Activated B cell treated with CpG ODN at 0.5 μM for 24 hours (primary cell): ENCODE measurements around the gene ITFG1. TPM values are rescaled to one million over a fixed set of nuclear protein-coding genes. Genes with fewer than 3 reads are reported as not detected.

Experiments
- ATAC-seq: fragments of 200-7000 bp; cut with Tn5 transposase; one replicate; pipeline ENCODE4 v1.10.0; 2021; ENCODE audit warnings: low read depth, mild to moderate bottlenecking, moderate library complexity
- CTCF ChIA-PET: fragments of 350-600 bp; sonication (Branson Sonifier 250); formaldehyde crosslinking; loops from one replicate; lab custom pipeline; 2021; ENCODE audit warnings: antibody characterized with exemption; lab: Charles Lee
- POLR2A ChIA-PET: fragments of 350-600 bp; sonication (Branson Sonifier 250); formaldehyde crosslinking; loops from one replicate; lab custom pipeline; 2021; ENCODE audit warnings: antibody characterized with exemption; lab: Charles Lee
- DNase-seq: peaks from one replicate; pipeline ENCODE4 v3.0.0; 2022
- H3K27ac Mint-ChIP-seq: one replicate; pipeline ENCODE4 v1.8.0; 2020; ENCODE audit warnings: mixed read lengths
- H3K27me3 Mint-ChIP-seq: one replicate; pipeline ENCODE4 v1.8.0; 2021; ENCODE audit warnings: mixed read lengths
- H3K36me3 Mint-ChIP-seq: one replicate; pipeline ENCODE4 v1.8.0; 2021; ENCODE audit warnings: low read depth, mixed read lengths
- H3K4me1 Mint-ChIP-seq: one replicate; pipeline ENCODE4 v1.8.0; 2021; ENCODE audit warnings: mixed read lengths
- H3K4me3 Mint-ChIP-seq: one replicate; pipeline ENCODE4 v1.8.0; 2020; ENCODE audit warnings: mild to moderate bottlenecking, mixed read lengths
- H3K9me3 Mint-ChIP-seq: one replicate; pipeline ENCODE4 v1.8.0; 2020; ENCODE audit warnings: mixed read lengths
- intact Hi-C: fragments of 100-400 bp; cut with micrococcal nuclease; formaldehyde crosslinking; loops from one replicate; pipeline ENCODE4 v1.15.1; 2024
- total RNA-seq: library from RNA; stranded (reverse); gene quantifications from 2 replicates; pipeline ENCODE4 v1.2.3, GENCODE V29; 2022
- TF ChIP-seq, protein P1 (sequence below): fragments of 200-600 bp; IDR thresholded peaks from one replicate; pipeline ENCODE4 v1.8.0; 2022; ENCODE audit warnings: antibody characterized with exemption, mild to moderate bottlenecking

ITFG1 gene
- total RNA-seq, 1 donor from 2014 or later, result 30.9 TPM

- H3K4me3 Mint-ChIP-seq, result peak overlapping the region; percentile 44
- peak; percentile 82 for ATAC-seq
- CTCF ChIA-PET, result interaction anchor here (1.1 to 1.8 kb wide), 2 partner anchors 17 to 20 kb away, joined by 3 to 6 read pairs; partner anchors contain the start of gene PHKB
- DNase-seq, result no peak
- peaks cover 20% of the 10 kb centered on the region for H3K36me3 Mint-ChIP-seq
- no peaks in the 10 kb centered on the region for H3K9me3 Mint-ChIP-seq
- peak overlapping the region; percentile 83 for H3K27ac Mint-ChIP-seq
- H3K4me1 Mint-ChIP-seq, result peaks cover 64% of the 10 kb centered on the region
- POLR2A ChIA-PET, result interaction anchor here (0.8 to 5.4 kb wide), 4 partner anchors 11 to 42 kb away, joined by 3 to 40 read pairs (median 20); partner anchors contain the start of genes ITFG1 and PHKB
- H3K27me3 Mint-ChIP-seq, result no peaks in the 10 kb centered on the region
- intact Hi-C loops, result loop anchor here (1.0 to 2.0 kb wide), 2 partner anchors 11 to 19 kb away; no protein-coding TSS in a partner anchor
- TF ChIP-seq, protein P1, sequence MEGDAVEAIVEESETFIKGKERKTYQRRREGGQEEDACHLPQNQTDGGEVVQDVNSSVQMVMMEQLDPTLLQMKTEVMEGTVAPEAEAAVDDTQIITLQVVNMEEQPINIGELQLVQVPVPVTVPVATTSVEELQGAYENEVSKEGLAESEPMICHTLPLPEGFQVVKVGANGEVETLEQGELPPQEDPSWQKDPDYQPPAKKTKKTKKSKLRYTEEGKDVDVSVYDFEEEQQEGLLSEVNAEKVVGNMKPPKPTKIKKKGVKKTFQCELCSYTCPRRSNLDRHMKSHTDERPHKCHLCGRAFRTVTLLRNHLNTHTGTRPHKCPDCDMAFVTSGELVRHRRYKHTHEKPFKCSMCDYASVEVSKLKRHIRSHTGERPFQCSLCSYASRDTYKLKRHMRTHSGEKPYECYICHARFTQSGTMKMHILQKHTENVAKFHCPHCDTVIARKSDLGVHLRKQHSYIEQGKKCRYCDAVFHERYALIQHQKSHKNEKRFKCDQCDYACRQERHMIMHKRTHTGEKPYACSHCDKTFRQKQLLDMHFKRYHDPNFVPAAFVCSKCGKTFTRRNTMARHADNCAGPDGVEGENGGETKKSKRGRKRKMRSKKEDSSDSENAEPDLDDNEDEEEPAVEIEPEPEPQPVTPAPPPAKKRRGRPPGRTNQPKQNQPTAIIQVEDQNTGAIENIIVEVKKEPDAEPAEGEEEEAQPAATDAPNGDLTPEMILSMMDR, result no peak
Measured at GRCh38 chr16:47481698-47482374, 21.0 kb upstream of the ITFG1 start.

DNA sequence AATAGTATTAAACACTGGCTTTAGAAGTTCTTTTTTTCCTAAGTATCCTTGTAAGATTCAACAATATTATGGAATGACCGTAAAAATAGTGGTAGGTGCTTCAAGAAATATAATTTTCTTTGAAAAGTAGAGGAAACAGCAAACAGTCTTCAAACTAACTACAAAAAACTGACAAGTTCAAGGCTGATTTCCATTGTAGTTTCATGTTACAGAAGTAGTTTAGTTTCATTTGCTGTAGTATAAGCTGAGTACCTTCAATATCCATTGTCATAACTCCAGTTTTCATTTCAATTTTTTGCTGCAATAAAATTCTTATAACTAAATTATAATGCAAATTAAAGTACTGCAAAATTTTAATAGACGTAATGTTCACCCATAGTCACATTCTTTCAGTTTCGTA lies 19.5 kb upstream of the ITFG1 start:
- CTCF ChIA-PET, result interaction anchor here (1.3 to 1.8 kb wide), 2 partner anchors 18 to 19 kb away, joined by 4 to 6 read pairs; partner anchors contain the start of gene PHKB
- peaks cover 64% of the 10 kb centered on the region for H3K4me1 Mint-ChIP-seq
- no peaks in the 10 kb centered on the region for H3K27me3 Mint-ChIP-seq

DNA sequence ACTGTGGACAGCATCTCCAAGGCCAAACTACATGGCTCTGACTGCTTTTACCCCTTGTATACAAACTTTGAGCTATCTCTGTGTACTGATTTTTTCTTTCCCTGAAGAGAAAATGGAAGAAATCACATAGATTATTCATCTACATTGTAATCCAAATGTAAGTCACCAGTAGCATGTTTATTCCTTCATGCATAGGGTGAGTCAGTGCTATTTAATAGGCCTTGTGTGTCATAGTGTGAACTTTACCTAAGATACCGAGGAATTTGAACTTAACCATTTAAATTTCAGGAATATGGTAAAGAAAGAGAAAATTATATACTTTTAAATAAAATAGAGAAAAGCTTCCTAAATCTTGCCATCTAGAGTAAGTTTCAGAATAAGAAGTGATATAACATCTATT lies 16.8 kb upstream of the ITFG1 start:
- no peak overlapping the region for H3K4me3 Mint-ChIP-seq
- TF ChIP-seq, protein P1, result no peak
- H3K27ac Mint-ChIP-seq, result no peak overlapping the region
- CTCF ChIA-PET, result interaction anchor here (1.2 kb wide), 1 partner anchor 334 kb away, joined by 3 read pairs; the partner anchor contains the start of gene NETO2
- no peaks in the 10 kb centered on the region for H3K9me3 Mint-ChIP-seq
- peaks cover 14% of the 10 kb centered on the region for H3K36me3 Mint-ChIP-seq
- intact Hi-C loops, result loop anchor here (1.0 to 2.0 kb wide), 2 partner anchors 12 to 15 kb away; no protein-coding TSS in a partner anchor
- peaks cover 51% of the 10 kb centered on the region for H3K4me1 Mint-ChIP-seq
- POLR2A ChIA-PET, result interaction anchor here (0.7 to 5.4 kb wide), 2 partner anchors 15 to 17 kb away, joined by 7 to 36 read pairs; partner anchors contain the start of gene ITFG1
- DNase-seq (no peak), ATAC-seq (no peak)
- H3K27me3 Mint-ChIP-seq, result no peaks in the 10 kb centered on the region

More for the DNA sequence above, 19.5 kb upstream of the ITFG1 start:
- ATAC-seq (no peak), DNase-seq (no peak)
- peaks cover 15% of the 10 kb centered on the region for H3K36me3 Mint-ChIP-seq
- intact Hi-C loops, result loop anchor here (2.0 kb wide), 1 partner anchor 18 kb away; no protein-coding TSS in a partner anchor
- H3K4me3 Mint-ChIP-seq, result no peak overlapping the region
- TF ChIP-seq, protein P1, result no peak
- H3K27ac Mint-ChIP-seq, result peak overlapping the region; percentile 46
- POLR2A ChIA-PET, result interaction anchor here (1.3 to 5.4 kb wide), 3 partner anchors 12 to 19 kb away, joined by 3 to 40 read pairs (median 36); partner anchors contain the start of genes ITFG1 and PHKB
- no peaks in the 10 kb centered on the region for H3K9me3 Mint-ChIP-seq

DNA sequence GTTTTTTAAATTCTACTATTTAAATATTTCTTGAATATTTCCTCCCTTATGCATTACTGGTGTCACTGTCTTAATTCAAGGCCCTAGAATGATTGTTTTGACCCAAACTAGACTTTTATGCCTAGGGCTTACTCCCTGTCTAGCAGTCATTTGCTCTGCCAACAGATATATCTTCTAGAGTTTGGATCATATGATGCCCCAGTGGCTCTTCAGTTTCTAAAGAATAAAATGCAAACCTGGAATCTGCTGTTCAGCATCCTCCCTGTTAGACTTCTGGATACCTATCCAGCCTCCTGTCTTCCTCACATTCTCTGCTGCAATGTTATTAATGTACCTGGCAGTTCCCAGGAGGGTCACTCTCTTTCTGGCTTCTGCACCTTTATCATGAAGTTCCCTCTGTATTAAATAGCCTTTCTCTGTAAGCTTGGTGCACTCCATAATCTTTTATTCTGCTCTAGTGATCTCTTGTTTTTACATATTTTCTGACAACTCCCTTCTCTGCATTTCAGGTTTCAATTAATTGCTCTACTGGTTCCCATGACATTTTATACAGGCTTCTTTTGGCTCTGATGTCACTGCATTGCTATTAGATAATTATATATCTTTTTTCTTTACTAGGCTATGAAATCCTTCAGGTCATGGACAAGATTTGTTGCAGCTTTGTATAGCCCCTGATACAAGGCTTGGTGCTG lies 15.9 kb upstream of the ITFG1 start:
- peak overlapping the region; percentile 59 for H3K27ac Mint-ChIP-seq
- CTCF ChIA-PET, result interaction anchor here (1.2 kb wide), 1 partner anchor 333 kb away, joined by 3 read pairs; the partner anchor contains the start of gene NETO2

More for the DNA sequence above, 15.9 kb upstream of the ITFG1 start:
- intact Hi-C loops, result loop anchor here (1.0 to 2.0 kb wide), 2 partner anchors 11 to 16 kb away; no protein-coding TSS in a partner anchor
- DNase-seq, result no peak
- Mint-ChIP-seq H3K9me3 (no peaks in the 10 kb centered on the region), H3K4me1 (peaks cover 47% of the 10 kb centered on the region), H3K27me3 (no peaks in the 10 kb centered on the region), H3K36me3 (peaks cover 14% of the 10 kb centered on the region), H3K4me3 (no peak overlapping the region)
- no peak for ATAC-seq
- POLR2A ChIA-PET, result interaction anchor here (5.4 kb wide), 1 partner anchor 16 kb away, joined by 36 read pairs; no protein-coding TSS in a partner anchor
- TF ChIP-seq, protein P1, result no peak
